GM18907 (cell line): ENCODE data around the gene ISG15.
"Not testable (repeated sequence)": the region's sequence is repeated elsewhere in the genome, so short reads cannot be mapped to it uniquely, and the experiment has no call there.

ENCODE experiments used
- ATAC-seq: cut with Tn5 transposase; IDR thresholded peaks from one replicate; pipeline ENCODE4 v1.9.1; 2021; ENCODE audit warnings: mild to moderate bottlenecking, moderate library complexity; ENCODE audit not compliant: unreplicated experiment

The ISG15 gene

DNA sequence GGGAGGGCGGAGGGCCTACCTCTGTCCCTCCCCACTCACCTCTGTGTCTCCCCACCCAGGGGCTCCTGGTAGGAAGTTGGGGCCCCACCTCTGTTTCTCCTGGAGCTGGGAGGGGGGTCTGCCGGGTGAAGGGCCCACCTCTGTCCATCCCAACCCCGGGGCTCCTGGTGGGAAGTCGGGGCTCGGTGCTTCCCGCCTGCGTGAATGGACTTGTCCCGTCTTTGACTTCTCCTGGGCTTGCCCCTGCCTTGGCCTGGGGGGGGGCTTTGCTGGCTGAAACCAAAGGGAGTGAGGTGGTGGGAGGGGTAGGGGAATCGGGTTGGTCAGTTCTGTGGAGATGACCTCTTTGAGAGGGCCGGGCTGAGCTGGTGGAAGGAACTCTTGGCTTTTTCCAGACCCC is 12.4 kb downstream of the ISG15 start:
- ATAC-seq = no peak

- no peak for ATAC-seq
Observed at GRCh38 chr1:1026599-1027413, 13.5 kb downstream of the ISG15 start.

DNA sequence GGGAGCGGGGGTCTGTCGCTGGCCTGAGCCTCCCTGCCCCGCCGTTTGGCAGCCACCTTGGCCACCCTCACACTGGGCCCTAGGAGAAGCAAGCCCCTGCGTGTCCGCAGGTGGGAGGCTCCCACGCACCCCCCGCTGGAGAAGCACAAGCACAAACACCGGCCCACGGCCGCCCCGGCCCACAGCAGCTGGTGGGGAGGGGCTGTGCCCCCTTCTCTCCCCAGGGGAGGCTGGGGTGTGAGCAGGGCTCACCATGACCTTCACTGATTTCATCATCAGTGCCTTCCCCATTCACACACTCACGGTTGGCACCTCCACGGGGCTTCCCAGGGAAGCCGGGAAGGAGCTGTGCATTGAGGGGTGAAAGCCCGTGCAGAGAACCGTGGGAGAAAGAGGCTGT is 14.5 kb downstream of the ISG15 start:
- ATAC-seq = no peak

GRCh38 chr1:1030867-1031658 is 17.8 kb downstream of the ISG15 start:
- not testable (repeated sequence) for ATAC-seq

DNA sequence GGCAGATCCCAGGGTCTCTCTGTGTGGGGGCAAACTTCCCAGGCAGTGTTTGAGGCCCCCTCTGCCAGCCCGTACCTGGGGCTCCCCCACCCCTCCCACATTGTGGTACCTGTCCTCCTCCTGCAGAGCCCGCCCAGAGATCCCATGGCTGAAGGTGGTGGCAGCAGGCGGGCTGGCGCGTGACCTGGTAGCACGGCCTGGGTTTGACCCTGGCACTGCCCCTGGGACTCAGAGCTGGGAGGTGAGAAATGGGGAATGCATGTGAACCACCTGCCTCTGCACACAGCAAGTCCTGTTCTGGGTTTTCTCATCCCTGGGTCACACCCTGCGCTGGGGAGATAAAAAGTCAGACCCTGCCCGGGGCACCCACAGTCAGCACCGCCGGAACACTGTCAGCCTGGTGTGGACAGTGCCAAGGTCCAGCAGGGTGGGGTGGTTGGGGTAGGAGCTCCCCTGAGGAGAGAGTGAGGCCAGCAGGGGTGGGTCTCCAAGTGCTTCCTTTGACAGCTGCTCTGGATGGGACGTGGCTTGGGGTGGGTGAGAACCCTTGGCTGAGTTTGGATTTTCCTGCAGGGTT is 18.4 kb downstream of the ISG15 start:
- ATAC-seq = peak; percentile 11

- peak; percentile 18 for ATAC-seq
Observed at GRCh38 chr1:1032424-1032823, 19.1 kb downstream of the ISG15 start.

- peak; percentile 81 for ATAC-seq
Observed at GRCh38 chr1:1033009-1033587, 19.8 kb downstream of the ISG15 start.

GRCh38 chr1:1033731-1034438 is 20.6 kb downstream of the ISG15 start:
- ATAC-seq = no peak

DNA sequence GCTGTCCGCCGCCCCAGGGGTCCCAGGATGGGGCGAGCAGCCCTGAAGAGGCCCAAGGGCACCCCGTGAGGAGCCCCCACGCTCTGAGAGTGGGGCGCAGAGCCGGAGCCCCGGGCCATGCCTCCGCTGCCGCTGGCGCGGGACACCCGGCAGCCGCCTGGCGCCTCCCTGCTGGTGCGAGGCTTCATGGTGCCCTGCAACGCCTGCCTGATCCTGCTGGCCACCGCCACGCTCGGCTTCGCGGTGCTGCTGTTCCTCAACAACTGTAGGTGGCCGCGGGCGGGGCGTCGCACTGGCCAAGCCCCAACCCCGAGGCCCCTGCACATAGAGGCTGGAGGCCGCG is 21.1 kb downstream of the ISG15 start:
- no peak for ATAC-seq

DNA sequence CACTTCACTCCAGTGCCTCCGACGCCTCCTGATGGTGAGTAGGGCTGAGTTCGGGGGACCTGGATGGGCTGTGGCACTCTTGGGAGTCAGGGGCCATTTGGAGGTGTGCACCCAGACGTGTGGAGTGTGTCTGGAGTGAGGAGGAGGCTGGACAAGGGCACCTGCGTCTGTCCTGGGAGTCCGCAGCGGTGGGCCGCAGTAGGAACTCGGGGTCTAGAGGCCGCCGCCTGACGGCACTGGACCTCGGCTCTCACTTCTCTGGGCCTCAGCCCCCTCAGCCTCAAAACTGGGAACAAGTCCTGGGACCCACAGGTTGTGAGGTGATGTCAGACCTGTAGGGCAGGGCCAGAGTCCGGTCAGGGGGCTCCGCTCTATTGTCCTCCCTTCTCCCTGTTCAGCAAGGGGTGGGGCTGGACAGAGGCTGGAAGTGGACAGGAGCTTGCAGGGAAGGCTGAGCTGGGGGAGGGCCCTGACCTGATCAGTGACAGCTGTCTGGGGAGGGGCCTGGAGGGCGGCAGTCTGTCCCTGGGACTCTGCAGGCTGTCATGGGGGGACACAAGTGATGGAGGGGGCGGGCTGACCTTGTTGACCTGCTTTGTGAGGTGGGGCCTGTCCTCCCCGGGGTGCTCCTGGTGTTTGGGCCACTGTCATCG is 22.1 kb downstream of the ISG15 start:
- ATAC-seq = no peak

DNA sequence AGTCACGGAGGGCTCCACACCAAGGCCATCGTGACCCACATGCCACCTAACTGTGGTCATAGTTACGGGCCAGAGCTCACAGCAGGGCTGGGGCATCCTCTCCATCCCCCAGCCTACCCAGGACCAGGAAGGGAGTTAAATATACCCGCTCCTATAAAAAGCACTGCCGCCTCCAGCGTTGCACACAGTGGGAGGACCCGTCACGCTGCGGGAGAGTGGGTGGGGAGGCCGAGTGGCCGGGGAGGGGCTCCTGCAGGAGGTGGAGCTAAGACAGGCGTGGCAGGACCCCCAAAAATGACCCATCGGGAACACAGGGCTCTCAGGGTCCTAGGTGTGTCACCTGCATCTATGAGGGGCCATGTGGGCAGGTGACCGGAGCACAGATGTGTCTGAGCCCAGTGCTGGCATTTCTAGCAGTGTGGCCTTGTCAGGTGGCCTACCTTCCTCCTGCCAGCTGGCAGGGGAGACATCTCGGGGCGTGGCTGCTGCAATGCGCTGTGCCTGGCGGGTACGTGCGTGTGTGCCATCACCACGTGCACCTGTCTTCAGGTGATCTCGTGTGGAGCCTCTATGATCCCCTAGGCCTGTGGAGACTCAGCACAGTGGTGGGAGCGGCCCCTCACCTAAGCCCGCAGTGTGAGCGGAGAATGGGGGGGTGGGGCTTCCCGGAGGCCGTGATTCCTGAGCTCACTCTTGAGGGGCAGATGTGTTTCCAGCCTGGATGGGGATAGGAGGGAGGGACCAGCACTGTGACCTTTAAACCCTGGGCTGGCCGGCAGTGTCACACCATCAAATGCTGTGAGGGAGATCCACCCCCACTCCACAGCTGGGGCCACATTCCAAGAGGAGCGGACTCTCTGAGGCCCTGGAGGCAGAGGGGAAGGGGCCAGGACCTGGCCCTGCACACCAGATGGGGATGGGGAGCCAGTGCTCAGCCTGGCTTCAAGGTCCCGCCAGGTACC is 24.4 kb downstream of the ISG15 start:
- ATAC-seq = no peak

- ATAC-seq = peak; percentile 35
Observed at GRCh38 chr1:1038694-1039093, 25.4 kb downstream of the ISG15 start.

- no peak for ATAC-seq
Observed at GRCh38 chr1:1039145-1039910, 26.0 kb downstream of the ISG15 start.

DNA sequence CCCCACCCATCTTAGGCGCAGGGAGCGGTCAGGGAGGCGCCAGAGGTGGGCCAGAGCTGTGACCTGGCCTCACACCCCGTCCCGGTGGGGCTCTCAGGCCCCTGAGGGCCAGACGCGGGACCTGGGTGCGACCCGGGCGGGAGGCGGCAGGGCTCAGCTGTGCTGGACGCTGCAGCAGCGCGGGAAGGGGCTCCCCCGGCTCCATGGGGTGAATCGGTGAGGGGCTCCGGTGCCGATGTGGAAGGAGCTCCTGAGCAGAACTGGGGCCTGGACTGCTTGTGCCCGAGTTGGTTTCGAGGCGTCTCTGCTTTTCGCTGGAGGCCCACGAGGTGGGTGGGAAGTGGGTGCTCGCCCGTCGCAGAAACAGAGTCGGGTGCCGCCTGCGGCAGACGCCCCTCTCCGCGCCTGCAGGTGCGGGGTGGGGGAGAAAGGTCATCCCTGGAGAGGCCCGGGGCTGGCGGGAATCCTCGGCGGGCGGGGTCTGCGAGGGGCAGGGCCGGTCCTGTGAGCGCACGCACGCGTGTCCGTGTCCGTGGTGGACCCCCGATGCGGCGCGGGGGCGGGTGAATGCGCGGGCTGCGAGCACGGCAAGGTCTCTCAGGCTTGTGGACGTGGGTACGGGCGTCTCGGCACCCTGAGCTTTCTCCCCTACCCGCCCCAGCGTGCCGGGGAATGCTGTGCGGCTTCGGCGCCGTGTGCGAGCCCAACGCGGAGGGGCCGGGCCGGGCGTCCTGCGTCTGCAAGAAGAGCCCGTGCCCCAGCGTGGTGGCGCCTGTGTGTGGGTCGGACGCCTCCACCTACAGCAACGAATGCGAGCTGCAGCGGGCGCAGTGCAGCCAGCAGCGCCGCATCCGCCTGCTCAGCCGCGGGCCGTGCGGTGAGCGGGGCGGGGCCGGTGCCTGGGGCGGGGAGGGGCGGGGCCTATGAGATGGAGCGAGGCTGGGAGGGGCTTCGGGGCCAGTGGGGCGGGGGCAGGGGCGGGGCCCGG is 27.0 kb downstream of the ISG15 start:
- ATAC-seq = peak; percentile 39

DNA sequence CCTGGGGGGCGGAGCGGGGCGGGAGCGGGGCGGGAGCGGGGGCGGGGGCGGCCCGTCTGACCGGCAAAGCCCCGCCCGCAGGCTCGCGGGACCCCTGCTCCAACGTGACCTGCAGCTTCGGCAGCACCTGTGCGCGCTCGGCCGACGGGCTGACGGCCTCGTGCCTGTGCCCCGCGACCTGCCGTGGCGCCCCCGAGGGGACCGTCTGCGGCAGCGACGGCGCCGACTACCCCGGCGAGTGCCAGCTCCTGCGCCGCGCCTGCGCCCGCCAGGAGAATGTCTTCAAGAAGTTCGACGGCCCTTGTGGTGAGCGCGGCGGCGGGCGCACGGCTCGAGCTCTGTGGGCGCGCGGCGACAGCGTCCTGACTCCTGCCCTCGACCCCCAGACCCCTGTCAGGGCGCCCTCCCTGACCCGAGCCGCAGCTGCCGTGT is 27.8 kb downstream of the ISG15 start:
- ATAC-seq = no peak

DNA sequence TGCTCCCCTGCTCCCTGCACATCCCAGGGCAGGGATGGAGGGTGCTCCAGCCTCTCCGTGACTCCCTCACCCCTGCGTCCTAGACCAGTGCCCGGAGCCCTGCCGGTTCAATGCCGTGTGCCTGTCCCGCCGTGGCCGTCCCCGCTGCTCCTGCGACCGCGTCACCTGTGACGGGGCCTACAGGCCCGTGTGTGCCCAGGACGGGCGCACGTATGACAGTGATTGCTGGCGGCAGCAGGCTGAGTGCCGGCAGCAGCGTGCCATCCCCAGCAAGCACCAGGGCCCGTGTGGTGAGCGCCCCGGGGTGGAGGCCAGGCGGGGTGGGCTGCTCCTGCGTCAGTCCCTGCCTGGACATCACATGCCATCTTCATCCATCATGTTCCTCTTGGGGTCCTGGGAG is 28.6 kb downstream of the ISG15 start:
- ATAC-seq = no peak

GRCh38 chr1:1042835-1043234 is 29.5 kb downstream of the ISG15 start:
- no peak for ATAC-seq
